ENCODE data around the gene MEAK7.

DNA sequence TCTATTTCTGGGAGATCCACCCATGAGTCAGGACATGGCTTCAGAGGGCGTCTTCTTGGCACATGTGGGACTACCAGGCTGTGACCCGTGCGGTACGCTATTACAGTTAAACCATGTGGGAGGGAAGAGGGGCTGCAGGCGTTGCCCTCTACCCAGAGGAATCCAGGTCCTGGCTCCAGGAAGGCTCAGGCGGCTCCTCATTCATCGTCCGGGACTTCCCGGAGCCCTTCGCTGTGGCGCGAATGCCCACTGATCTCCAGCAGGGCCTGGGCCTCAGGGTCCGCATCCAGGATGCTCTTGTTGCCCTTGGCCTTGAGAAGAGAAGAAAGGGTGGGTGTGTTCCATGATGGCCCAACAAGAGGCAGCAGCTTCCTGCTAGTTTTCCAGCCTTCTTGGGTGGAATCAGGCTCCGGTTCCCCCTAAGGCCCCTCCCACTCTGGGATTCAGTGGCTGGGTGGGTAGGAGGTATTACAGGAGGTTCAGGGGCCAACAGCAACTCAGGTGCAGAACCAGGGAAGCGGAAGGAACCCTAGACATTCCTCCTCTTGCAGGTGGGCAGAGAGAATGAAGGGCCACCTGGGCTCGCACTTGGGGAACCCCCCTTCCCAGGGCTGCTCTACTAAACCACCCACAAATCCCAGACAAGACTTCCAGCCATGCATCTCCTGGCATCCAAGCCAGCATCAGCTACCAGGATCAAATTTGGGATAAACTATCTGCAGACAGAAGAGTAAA lies 24.6 kb downstream of the MEAK7 start:
- TF ChIP-seq ZNF274 (IDR thresholded peaks at IDR 0.05; ENCODE audit: low read depth, low read length) (no peak), SUZ12 (IDR thresholded peaks at IDR 0.05; ENCODE audit: extremely low read depth, insufficient read depth, insufficient read length) (no peak), YY1 (IDR thresholded peaks at IDR 0.05; ENCODE audit: insufficient read depth, insufficient read length) (no peak)

Measured in NT2/D1 (cell line).